GM12878 (cell line): ENCODE measurements around the gene LARGE1. TPM values are rescaled to one million over a fixed set of nuclear protein-coding genes. Genes with fewer than 3 reads are reported as not detected.
A peak's percentile ranks its signal among the peaks of the same experiment; 100 is the strongest.

Source experiments
- ATAC-seq: fragments of 200-7000 bp; cut with Tn5 transposase; 3 replicates; pipeline ENCODE4 v1.9.1; 2020; ENCODE audit warnings: mild to moderate bottlenecking, moderate library complexity
- BruUV-seq: library from RNA; stranded (reverse); fragments of 400-500 nt; replicated peaks from 2 replicates; lab custom pipeline; 2021; lab: Mats Ljungman, UMichigan
- CTCF ChIA-PET: fragments of 300-600 bp; sonication (Branson Sonifier 250); formaldehyde crosslinking; extraction: SDS; loops from one replicate; lab custom pipeline; 2021; ENCODE audit warnings: inconsistent platforms; lab: Yijun Ruan, JAX
- POLR2A ChIA-PET: fragments of 350-600 bp; formaldehyde crosslinking; extraction: SDS; loops from one replicate; lab custom pipeline; 2021; ENCODE audit warnings: inconsistent platforms; lab: Charles Lee
- RAD21 ChIA-PET: fragments of 300-600 bp; sonication (Branson Sonifier 250); formaldehyde crosslinking; loops from one replicate; lab custom pipeline; 2023; ENCODE audit warnings: antibody characterized with exemption; ENCODE audit not compliant: unreplicated experiment; lab: Charles Lee
- SMC1A ChIA-PET: fragments of 300-600 bp; sonication (Branson Sonifier 250); formaldehyde crosslinking; loops from one replicate; lab custom pipeline; 2023; ENCODE audit not compliant: unreplicated experiment, uncharacterized antibody; lab: Charles Lee
- DNase-seq: peaks from one replicate; pipeline ENCODE4 v3.0.0-alpha.2; 2011; ENCODE audit warnings: low read depth, low spot score
- FAIRE-seq: peaks from 3 replicates; lab custom pipeline; 2011; peaks lifted over from hg19 to GRCh38; lab: Jason Lieb, UNC
- H2AFZ ChIP-seq: 2 replicates; pipeline ENCODE4 v1.6.0; 2011; ENCODE audit warnings: low read depth, low read length, control low read depth; ENCODE audit not compliant: control insufficient read depth
- H3K27ac ChIP-seq: 2 replicates; pipeline ENCODE4 v1.5.1; 2011; ENCODE audit warnings: control low read depth; ENCODE audit not compliant: control insufficient read depth, insufficient read depth
- H3K27me3 ChIP-seq, 2 experiments: replicated peaks in 1 of 2; 2 replicates each; pipeline versions ENCODE4 v1.6.0 to v1.6.1; 2011; ENCODE audit warnings: low read length in 1 of 2; ENCODE audit not compliant: control insufficient read depth in 2 of 2, insufficient read depth in 2 of 2
- H3K36me3 ChIP-seq, 2 experiments: 2 replicates each; pipeline ENCODE4 v1.5.1; 2011; ENCODE audit warnings: low read length in 1 of 2; ENCODE audit not compliant: control insufficient read depth in 2 of 2, insufficient read depth in 2 of 2
- H3K4me1 ChIP-seq: 2 replicates; pipeline ENCODE4 v1.6.1; 2011; ENCODE audit warnings: mild to moderate bottlenecking, low read length, moderate library complexity, mixed read lengths; ENCODE audit not compliant: control insufficient read depth, insufficient read depth
- H3K4me2 ChIP-seq: 2 replicates; pipeline ENCODE4 v1.6.0; 2011; ENCODE audit warnings: control low read depth; ENCODE audit not compliant: control insufficient read depth, insufficient read depth
- H3K4me3 ChIP-seq: fragments of 200-600 bp; sonication (generic); 2 replicates; pipeline ENCODE4 v1.5.1; 2016
- H3K79me2 ChIP-seq: 2 replicates; pipeline ENCODE4 v1.6.0; 2011; ENCODE audit warnings: low read length; ENCODE audit not compliant: control insufficient read depth, insufficient read depth
- H3K9ac ChIP-seq: 2 replicates; pipeline ENCODE4 v1.8.0; 2011; ENCODE audit warnings: low read length, control low read depth, mixed read lengths; ENCODE audit not compliant: control insufficient read depth, insufficient read depth
- H3K9me3 ChIP-seq: replicated peaks from 3 replicates; pipeline ENCODE4 v1.5.1; 2011; ENCODE audit warnings: mild to moderate bottlenecking, low read length; ENCODE audit not compliant: control insufficient read depth, insufficient read depth
- H4K20me1 ChIP-seq: 2 replicates; pipeline ENCODE4 v1.6.0; 2011; ENCODE audit not compliant: control insufficient read depth, insufficient read depth
- ATF3 ChIP-seq: IDR thresholded peaks from 2 replicates; pipeline ENCODE4 v1.6.1; 2011; ENCODE audit warnings: low read depth, mild to moderate bottlenecking, low read length, moderate library complexity, borderline replicate concordance; ENCODE audit errors: extremely low read depth
- CEBPB ChIP-seq, 2 experiments: fragments of 150-350 bp in 1 of 2; IDR thresholded peaks; 2 replicates each; pipeline ENCODE4 v1.6.1; 2012 to 2014; ENCODE audit warnings: low read depth in 2 of 2, low read length in 2 of 2, borderline replicate concordance in 1 of 2, inconsistent platforms in 1 of 2
- EED ChIP-seq: sonication (generic); IDR thresholded peaks from 2 replicates; pipeline ENCODE4 v1.6.1; 2016; ENCODE audit warnings: antibody characterized with exemption, low read depth
- HCFC1 ChIP-seq: fragments of 150-350 bp; IDR thresholded peaks from 2 replicates; pipeline ENCODE4 v1.6.1; 2014; ENCODE audit warnings: low read length
- MEF2A ChIP-seq: IDR thresholded peaks from 2 replicates; pipeline ENCODE4 v1.6.1; 2011; ENCODE audit warnings: low read depth, mild to moderate bottlenecking, low read length, moderate library complexity; ENCODE audit not compliant: insufficient read depth
- MXI1 ChIP-seq: fragments of 150-350 bp; IDR thresholded peaks from 2 replicates; pipeline ENCODE4 v1.6.1; 2011; ENCODE audit warnings: low read depth, mild to moderate bottlenecking, inconsistent platforms, low read length, improper control_type of control experiment
- MYB ChIP-seq: fragments of 150-350 bp; IDR thresholded peaks from 2 replicates; pipeline ENCODE4 v1.6.1; 2014; ENCODE audit warnings: mild to moderate bottlenecking, low read depth, low read length, borderline replicate concordance
- POLR2A ChIP-seq: IDR thresholded peaks from 2 replicates; pipeline ENCODE4 v1.6.1; 2011; ENCODE audit warnings: low read depth, mild to moderate bottlenecking, low read length
- REST ChIP-seq: IDR thresholded peaks from 2 replicates; pipeline ENCODE4 v1.6.1; 2012; ENCODE audit warnings: mild to moderate bottlenecking, low read depth, low read length
- SIX5 ChIP-seq: IDR thresholded peaks from 2 replicates; pipeline ENCODE4 v1.6.1; 2011; ENCODE audit warnings: mild to moderate bottlenecking, low read depth, low read length, moderate library complexity; ENCODE audit not compliant: severe bottlenecking
- TCF3 ChIP-seq: IDR thresholded peaks from 2 replicates; pipeline ENCODE4 v1.6.1; 2012; ENCODE audit warnings: low read depth, mild to moderate bottlenecking, low read length, borderline replicate concordance; ENCODE audit not compliant: insufficient read depth
- USF2 ChIP-seq: IDR thresholded peaks from 2 replicates; pipeline ENCODE4 v1.6.1; 2011; ENCODE audit warnings: low read depth, low read length, improper control_type of control experiment, borderline replicate concordance
- WGBS: methylation state at CpG from one replicate; pipeline ENCODE4 v1.1.6; 2016; ENCODE audit warnings: low lambda C conversion rate; ENCODE audit not compliant: insufficient replicate concordance, insufficient coverage; ENCODE audit errors: missing lambda C conversion rate; 5-methylcytosine and 5-hydroxymethylcytosine counted together
- in situ Hi-C: fragments of 300-500 bp; cut with MboI; formaldehyde crosslinking; loops from 9 replicates; pipeline ENCODE4 v1.14.3; 2018; ENCODE audit warnings: mixed read lengths
- intact Hi-C: fragments of 100-400 bp; cut with micrococcal nuclease; formaldehyde crosslinking; loops from one replicate; pipeline ENCODE4 v1.14.2; 2022; ENCODE audit not compliant: unreplicated experiment
- polyA plus RNA-seq, 11 experiments: library from polyadenylated mRNA; depleted of rRNA in 4 of 11; unstranded in 6 of 11; stranded (reverse) in 5 of 11; fragments of >200 nt; fragmentation: Nextera tagmentation in 4 of 11; fragmentation: Illumina TruSeq in 1 of 11; extraction: Ambion mirVana in 4 of 11; extraction: Trizol in 1 of 11; gene quantifications; 1 replicate in 1 of 11; 2 replicates in 10 of 11; pipeline versions ENCODE4 v1.2.1 to v1.2.3, GENCODE V29; 2011 to 2016; ENCODE audit warnings: inconsistent platforms in 2 of 11, missing spikeins in 2 of 11, low read depth in 1 of 11
- total RNA-seq, 4 experiments: library from RNA; depleted of rRNA in 3 of 4; stranded (reverse); fragments of >200 nt in 3 of 4; fragmentation: Illumina TruSeq in 1 of 4; extraction: Trizol in 1 of 4; gene quantifications; 2 replicates each; pipeline versions ENCODE4 v1.2.1 to v1.2.3, GENCODE V29; 2013 to 2021

Gene LARGE1
- total and polyA plus RNA-seq, 10 of the 15 experiments (the other 5 are each of a cell fraction or from before 2014, with no cell fraction given) = 3.2 to 41.4 (median 17.3) TPM

- TF ChIP-seq USF2 (no peak), EED (no peak)
- TF ChIP-seq, all 136 proteins: peak for 13
These were observed 28.3 kb downstream of the LARGE1 start (continued) for GRCh38 chr22:33891992-33892391.

GRCh38 chr22:33891455-33891854 lies 28.8 kb downstream of the LARGE1 start:
- H3K79me2 ChIP-seq = peaks cover 50% of the 10 kb centered on the region
- intact Hi-C loops (no loop called here), in situ Hi-C loops (no loop called here)
- DNase-seq (no peak), FAIRE-seq (no peak)
- no peak for TF ChIP-seq CEBPB (IDR thresholded peaks at IDR 0.05; ENCODE audit: borderline replicate concordance in 1 of 2, low read depth in 2 of 2, low read length in 2 of 2)
- no peak for TF ChIP-seq POLR2A
- TF ChIP-seq EED = no peak
- no peak for TF ChIP-seq ATF3
- TF ChIP-seq TCF3 = no peak
- TF ChIP-seq HCFC1 = no peak
- no peak for TF ChIP-seq SIX5
- TF ChIP-seq MEF2A = no peak
- TF ChIP-seq MXI1 = no peak
- no peak for TF ChIP-seq MYB
- no peak for TF ChIP-seq REST
- TF ChIP-seq, all 136 proteins: peak for 0
- CTCF ChIA-PET = no interaction called here
- ATAC-seq = no peak
- RAD21 ChIA-PET = no interaction called here
- Histone ChIP-seq H3K27ac (no peak overlapping the region), H3K4me2 (no peak overlapping the region), H3K9me3 (peaks cover 2% of the 10 kb centered on the region; the same call in 2 of the 3 replicates), H3K27me3 (no peaks in the 10 kb centered on the region), H2AFZ (no peak overlapping the region), H3K36me3 (no peaks in the 10 kb centered on the region), H3K4me1 (peaks cover 56% of the 10 kb centered on the region), H3K9ac (no peak overlapping the region), H4K20me1 (no peaks in the 10 kb centered on the region), H3K4me3 (no peak overlapping the region)
- SMC1A ChIA-PET = interaction anchor here (1.0 to 3.1 kb wide), 4 partner anchors 19 to 81 kb away, joined by 3 to 9 read pairs (median 4); no protein-coding TSS in a partner anchor
- WGBS = 76% methylated on average over 5 of the region's 5 CpGs
- POLR2A ChIA-PET = interaction anchor here (0.9 kb wide), 1 partner anchor 10 kb away, joined by 3 read pairs; no protein-coding TSS in a partner anchor
- TSS peak; percentile 12 for BruUV-seq
